NCI-H2196 treated with DMSO at 0.1 percent for 48 hours (cell line): Measurements from ENCODE around the gene PIAS1.
"Not testable (repeated sequence)": the region's sequence is repeated elsewhere in the genome, so short reads cannot be mapped to it uniquely, and the experiment has no call there.

Source experiments
- DNase-seq: peaks from one replicate; lab custom pipeline; 2025; ENCODE audit not compliant: unreplicated experiment; lab: John Stamatoyannopoulos, UW

PIAS1 gene

DNA sequence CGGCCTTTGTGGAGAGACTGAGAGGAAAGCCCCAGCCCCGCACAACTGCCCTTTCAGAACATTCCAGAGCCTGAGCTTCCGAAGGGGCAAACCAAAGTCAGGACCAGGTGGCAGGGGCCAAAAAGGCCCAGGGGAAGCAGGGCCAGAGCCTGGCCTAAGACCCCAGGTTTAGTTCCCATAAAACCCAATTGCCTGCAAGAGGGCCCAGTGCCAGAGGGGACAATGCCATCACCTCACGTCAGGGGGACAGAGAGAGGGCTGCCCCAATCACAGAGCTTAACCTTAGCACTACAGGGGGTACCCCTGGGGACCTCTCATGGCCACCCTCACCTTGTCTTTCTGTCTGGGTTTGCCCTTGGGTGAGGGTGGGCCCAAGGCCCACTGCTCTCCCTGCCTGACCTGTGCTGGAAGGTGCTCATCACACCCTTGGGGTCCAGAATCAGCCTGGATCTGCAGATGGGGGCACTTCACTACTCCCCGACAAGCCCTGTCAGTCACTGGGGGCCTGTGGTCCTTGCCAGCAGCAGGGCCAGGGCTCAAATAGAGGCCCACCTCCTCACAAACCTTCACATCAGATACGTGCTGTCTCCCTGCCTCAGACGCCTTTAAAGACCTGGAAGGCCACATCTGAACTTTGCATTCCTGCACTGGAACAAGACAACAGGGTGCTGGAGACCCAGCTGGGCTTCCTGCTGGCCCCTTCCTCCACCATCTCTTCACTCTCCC is 147.2 kb downstream of the PIAS1 start:
- DNase-seq: no peak

- DNase-seq: no peak
Observed at GRCh38 chr15:68201879-68202261, 147.8 kb downstream of the PIAS1 start.

DNA sequence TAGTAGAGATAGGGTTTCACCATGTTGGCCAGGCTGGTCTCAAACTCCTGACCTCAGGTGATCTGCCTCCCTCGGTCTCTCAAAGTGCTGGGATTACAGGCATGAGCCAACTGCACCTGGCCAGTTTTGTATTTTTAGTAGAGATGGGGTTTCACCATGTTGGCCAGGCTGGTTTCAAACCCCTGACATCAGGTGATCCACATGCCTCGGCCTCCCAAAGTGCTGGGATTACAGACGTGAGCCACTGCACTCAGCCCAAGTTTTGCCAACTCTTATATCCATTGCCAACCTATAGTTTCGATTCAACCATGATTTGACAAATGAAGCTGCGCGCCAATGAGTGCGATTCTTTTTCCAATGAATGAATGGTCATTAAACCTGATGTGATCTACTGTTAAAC is 148.9 kb downstream of the PIAS1 start:
- not testable (repeated sequence) for DNase-seq

DNA sequence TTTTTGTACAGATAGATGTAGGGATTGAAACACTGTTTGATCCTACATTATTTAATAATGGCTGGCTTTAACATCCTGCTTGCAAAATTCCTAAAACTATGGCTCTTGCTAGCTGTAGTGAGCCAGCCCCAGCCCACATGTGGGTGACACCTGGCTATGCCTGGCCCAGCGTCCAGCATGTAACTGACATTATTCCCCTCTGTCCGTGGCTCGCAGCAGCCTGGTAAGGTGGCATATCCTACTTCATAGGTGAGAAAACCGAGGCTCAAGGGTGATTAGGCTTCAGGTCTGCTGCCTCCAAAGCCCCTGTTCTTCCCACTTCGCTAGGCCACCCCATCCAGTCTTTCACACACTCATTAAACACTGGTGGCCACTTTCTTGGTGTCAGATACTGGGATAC is 149.4 kb downstream of the PIAS1 start:
- no peak for DNase-seq

- no peak for DNase-seq
Observed at GRCh38 chr15:68203956-68204355, 149.8 kb downstream of the PIAS1 start.

DNA sequence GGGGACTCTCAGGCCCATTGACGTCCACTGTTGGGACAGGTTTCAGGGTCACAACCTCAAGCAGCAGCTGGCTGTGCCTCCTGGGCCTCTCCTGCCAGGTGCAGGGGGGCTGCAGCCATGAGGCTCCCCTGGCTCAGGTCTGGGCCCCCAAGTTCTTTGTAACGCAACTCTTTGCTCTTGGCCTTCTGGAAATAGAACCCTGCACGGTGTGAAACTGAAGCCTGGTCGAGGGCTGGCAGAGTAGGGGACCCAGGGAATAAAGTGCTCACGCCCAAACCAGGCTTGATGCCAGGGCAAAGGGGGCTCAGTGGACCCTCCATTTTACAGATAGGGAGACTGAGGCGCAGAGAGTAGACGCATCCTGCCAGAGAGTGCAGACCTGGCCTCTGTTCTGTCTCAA is 150.2 kb downstream of the PIAS1 start:
- DNase-seq: no peak

DNA sequence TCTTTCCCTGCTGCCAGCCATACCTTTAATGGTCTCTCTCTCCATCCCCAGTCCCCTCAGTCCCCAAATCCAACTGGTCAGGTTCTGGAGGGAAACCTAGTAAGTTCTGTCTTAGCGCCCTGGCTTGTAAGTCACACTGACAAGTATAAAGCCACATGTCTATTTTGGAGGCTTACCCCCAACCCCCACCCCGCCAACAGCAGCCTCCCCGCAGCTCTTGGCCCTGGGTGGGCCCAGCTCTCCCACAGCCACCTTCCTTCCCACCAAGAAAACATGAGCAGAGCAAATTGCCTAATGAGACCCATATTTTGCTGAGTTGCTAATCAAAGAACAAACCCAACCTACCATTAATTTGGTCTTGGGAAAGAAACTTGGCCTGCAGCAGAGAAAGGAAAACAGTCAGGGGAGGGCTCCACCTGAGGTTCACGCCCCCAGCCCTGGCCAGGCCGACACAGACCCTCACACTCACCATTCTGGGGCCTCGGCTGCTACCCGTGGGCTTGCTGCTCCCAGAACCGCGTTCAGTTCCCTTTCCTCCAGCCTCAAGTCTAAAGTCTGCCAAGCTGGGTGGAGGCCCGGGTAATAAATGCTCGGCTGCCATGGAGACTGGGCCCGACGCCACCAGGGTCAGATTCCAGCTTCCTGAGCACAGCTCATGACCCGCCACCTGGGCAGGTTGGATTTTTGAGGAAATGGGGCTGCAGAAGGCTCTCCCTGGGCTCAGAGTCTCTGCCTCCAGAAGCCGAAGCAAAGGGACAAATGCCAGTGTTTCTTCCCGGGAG is 150.9 kb downstream of the PIAS1 start, which contains the start of gene CALML4:
Gene CALML4 (minus strand): TSS at position 557 of the 782 bp plus-strand sequence. CDS start 85 bp downstream, at position 472.
- DNase-seq: peak; percentile 40

GRCh38 chr15:68205558-68205944 is 151.4 kb downstream of the PIAS1 start:
- DNase-seq: no peak

GRCh38 chr15:68205954-68206539 is 151.9 kb downstream of the PIAS1 start:
- DNase-seq: no peak

DNA sequence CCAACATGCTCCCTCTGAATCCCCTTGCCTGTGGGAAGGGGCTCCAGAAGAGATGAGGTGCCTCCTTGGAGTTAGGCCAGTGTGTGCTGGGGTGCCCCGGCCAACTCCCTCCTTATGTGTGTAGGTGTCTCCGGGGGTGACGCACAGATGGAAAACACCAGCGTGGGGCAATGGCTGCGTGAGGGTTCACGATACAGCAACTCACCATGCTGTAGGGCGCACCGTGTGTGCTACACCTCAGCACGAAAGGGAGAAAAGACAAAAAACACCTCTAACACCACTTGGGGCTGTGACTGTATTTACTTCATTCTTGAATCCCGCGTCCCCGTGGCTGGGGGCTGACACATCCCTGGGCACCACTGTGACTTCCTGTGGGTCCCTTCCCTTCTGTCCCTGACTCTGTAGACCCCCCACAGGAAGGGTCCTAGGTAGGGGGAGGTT is 152.6 kb downstream of the PIAS1 start:
- DNase-seq: no peak

- no peak for DNase-seq
Observed at GRCh38 chr15:68207176-68207935, 153.2 kb downstream of the PIAS1 start.

GRCh38 chr15:68208136-68208535 is 154.0 kb downstream of the PIAS1 start:
- DNase-seq: no peak

DNA sequence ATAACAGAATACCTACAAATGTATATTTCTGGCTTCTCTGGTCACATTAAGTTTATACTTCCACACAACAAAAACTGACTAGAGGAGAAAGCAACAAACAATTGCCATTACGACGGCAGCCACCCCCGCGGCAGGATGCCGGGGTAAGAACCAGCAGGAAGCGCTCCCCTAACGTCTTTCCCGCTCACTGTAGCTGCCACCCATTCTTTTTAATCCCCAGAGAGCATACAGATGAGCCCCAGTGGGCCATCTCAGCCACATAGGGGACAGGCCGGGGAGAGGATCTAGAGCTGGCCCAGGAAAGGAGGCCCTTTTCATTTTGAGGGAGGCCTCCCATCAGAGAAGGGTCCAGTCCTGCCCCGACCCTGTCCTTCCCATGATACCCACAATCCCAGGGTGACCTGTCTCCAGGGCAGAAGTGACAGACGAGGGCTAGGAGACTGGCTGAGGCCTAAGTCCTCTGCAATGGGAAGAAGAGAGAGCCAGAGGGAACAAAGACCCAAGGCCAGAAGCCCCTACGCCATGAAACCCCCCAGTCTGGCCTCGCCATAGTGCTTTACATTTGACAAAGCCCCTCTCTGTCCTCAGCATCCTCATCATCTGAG is 154.6 kb downstream of the PIAS1 start:
- DNase-seq: no peak

- DNase-seq: no peak
Observed at GRCh38 chr15:68209272-68209671, 155.2 kb downstream of the PIAS1 start.

GRCh38 chr15:68209735-68210408 is 155.8 kb downstream of the PIAS1 start:
- no peak for DNase-seq

GRCh38 chr15:68210409-68210756 is 156.3 kb downstream of the PIAS1 start:
- no peak for DNase-seq

DNA sequence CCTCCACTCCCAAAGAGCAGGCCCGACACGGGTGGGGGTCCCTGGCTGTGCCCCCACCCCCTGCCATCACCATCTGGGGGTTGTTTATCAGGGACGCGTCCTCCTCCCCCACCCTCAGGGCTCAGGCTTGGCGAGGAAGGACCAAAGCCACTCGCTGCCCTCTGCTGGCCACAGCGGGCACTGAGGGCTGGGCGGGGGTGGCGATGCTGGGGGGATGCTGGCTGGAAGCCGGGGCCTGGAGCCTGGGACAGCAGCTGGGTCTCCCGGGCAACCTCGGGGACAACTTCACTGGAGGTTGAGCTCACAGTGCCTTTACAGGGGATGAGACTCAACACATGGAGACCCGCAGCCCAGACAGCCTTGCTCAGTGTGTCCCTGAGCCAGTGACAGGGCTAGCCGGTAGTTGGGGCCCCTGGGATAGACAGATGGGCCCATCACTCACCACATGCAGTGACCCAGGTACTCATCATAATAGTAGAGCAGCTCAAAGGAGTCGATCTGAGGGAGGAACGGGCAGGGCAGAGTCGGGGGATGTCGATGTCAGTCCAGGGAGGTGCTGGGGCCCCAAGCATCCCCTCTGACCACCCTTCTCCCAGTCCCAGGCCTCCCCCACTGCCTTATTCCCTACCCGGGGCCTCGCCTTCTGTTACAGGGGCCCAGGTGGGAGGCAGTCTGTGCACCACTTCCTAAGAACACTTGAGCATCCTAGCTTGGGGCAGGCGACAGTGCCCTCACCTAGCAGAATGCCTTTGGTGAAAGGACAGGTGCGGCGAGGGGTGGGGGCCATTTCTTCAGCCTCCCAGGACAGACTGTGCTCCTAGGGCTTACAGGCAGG is 156.9 kb downstream of the PIAS1 start:
- DNase-seq: no peak

DNA sequence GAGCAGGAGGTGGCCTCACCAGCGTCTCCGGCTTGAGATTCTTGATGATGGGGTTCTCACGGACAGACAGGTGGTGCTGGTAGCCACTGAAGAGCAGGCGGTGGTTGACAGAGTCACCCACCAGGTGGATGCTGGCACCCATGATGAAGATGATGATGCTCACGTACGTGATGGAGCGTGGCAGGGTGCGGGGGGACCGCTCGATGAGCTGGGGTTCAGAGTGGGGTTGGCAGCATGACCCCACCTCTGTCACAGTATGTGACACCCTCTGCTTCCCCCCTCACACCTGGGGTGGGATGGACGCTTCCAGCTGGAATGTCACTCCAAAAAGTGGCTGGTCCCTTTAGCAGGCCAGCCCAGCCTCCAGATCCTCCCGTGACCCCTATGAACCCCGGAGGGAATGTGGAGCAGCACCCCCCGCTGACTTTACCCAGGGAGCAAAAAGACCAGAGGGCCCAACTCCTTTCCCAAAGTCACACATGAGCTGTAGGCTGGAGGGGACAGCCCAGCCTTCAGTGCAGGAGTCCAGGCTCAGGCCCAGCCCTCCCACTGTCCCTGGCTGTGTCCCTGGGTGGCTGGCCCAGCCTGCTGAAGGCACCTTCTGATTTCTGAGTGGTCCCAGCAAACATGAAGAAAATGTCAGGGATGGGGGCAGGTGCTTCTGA is 157.7 kb downstream of the PIAS1 start:
- DNase-seq: no peak

- not testable (repeated sequence) for DNase-seq
Observed at GRCh38 chr15:68213491-68213845, 159.4 kb downstream of the PIAS1 start.
